Measurements from ENCODE around the gene RGS3.

DNA sequence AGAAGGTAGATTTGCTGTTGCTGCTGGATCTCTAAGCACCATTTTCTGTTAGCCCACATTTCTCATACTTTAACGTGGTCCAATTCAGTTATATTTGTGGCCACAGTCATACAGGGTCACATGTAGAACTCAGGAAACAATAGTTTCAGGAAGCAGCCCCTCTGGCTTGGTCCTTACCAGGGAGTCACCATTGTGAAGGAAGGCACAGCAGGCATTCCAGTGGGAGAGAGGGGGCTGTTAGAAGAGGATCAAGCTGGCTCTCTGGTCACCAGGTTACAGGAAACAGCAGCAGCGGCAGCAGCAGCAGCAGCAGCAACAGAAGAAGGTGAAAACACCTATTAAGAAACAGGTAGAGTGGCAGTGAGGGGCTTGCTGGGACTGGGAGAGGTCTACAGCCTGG lies 38.5 kb upstream of the RGS3 start:
- TF ChIP-seq, protein P1, sequence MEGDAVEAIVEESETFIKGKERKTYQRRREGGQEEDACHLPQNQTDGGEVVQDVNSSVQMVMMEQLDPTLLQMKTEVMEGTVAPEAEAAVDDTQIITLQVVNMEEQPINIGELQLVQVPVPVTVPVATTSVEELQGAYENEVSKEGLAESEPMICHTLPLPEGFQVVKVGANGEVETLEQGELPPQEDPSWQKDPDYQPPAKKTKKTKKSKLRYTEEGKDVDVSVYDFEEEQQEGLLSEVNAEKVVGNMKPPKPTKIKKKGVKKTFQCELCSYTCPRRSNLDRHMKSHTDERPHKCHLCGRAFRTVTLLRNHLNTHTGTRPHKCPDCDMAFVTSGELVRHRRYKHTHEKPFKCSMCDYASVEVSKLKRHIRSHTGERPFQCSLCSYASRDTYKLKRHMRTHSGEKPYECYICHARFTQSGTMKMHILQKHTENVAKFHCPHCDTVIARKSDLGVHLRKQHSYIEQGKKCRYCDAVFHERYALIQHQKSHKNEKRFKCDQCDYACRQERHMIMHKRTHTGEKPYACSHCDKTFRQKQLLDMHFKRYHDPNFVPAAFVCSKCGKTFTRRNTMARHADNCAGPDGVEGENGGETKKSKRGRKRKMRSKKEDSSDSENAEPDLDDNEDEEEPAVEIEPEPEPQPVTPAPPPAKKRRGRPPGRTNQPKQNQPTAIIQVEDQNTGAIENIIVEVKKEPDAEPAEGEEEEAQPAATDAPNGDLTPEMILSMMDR (tag by site-specific recombination; IDR thresholded peaks at IDR 0.05), result no peak
- no peak for TF ChIP-seq ZBTB8A (tag by site-specific recombination; IDR thresholded peaks at IDR 0.05)
- TF ChIP-seq MZF1 (tag by site-specific recombination; IDR thresholded peaks at IDR 0.05; ENCODE audit: borderline replicate concordance), result no peak
- no peak for TF ChIP-seq BCL11A (tag by site-specific recombination; IDR thresholded peaks at IDR 0.05; ENCODE audit: low read depth)
- no peak for TF ChIP-seq ZNF423 (tag by site-specific recombination; IDR thresholded peaks at IDR 0.05)
- no peak for TF ChIP-seq ZNF580 (tag by site-specific recombination; IDR thresholded peaks at IDR 0.05)

All from HEK293 (cell line).